ENCODE data around the gene UGT1A10.

DNA sequence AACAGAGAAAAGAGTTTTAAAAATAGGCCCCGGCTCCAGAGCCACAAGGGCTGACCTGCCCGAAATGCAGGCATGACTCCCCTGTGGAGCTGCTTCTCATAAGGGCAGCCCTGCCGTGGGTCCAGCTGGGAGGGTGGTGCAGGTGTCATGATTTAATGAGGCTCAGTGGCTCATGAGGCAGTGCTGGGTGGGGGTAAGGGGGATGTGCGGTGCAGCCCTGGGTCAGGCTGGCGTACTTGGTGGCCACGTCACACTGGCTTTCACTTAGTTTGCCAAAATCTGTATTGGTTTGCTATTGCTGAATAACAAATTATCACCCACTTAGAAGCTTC is 184.5 kb downstream of the UGT1A10 start:
- TF ChIP-seq, protein P1, sequence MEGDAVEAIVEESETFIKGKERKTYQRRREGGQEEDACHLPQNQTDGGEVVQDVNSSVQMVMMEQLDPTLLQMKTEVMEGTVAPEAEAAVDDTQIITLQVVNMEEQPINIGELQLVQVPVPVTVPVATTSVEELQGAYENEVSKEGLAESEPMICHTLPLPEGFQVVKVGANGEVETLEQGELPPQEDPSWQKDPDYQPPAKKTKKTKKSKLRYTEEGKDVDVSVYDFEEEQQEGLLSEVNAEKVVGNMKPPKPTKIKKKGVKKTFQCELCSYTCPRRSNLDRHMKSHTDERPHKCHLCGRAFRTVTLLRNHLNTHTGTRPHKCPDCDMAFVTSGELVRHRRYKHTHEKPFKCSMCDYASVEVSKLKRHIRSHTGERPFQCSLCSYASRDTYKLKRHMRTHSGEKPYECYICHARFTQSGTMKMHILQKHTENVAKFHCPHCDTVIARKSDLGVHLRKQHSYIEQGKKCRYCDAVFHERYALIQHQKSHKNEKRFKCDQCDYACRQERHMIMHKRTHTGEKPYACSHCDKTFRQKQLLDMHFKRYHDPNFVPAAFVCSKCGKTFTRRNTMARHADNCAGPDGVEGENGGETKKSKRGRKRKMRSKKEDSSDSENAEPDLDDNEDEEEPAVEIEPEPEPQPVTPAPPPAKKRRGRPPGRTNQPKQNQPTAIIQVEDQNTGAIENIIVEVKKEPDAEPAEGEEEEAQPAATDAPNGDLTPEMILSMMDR (IDR thresholded peaks at IDR 0.05; ENCODE audit: insufficient read depth, low read length) = no peak
- TF ChIP-seq, protein P2, sequence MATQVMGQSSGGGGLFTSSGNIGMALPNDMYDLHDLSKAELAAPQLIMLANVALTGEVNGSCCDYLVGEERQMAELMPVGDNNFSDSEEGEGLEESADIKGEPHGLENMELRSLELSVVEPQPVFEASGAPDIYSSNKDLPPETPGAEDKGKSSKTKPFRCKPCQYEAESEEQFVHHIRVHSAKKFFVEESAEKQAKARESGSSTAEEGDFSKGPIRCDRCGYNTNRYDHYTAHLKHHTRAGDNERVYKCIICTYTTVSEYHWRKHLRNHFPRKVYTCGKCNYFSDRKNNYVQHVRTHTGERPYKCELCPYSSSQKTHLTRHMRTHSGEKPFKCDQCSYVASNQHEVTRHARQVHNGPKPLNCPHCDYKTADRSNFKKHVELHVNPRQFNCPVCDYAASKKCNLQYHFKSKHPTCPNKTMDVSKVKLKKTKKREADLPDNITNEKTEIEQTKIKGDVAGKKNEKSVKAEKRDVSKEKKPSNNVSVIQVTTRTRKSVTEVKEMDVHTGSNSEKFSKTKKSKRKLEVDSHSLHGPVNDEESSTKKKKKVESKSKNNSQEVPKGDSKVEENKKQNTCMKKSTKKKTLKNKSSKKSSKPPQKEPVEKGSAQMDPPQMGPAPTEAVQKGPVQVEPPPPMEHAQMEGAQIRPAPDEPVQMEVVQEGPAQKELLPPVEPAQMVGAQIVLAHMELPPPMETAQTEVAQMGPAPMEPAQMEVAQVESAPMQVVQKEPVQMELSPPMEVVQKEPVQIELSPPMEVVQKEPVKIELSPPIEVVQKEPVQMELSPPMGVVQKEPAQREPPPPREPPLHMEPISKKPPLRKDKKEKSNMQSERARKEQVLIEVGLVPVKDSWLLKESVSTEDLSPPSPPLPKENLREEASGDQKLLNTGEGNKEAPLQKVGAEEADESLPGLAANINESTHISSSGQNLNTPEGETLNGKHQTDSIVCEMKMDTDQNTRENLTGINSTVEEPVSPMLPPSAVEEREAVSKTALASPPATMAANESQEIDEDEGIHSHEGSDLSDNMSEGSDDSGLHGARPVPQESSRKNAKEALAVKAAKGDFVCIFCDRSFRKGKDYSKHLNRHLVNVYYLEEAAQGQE (IDR thresholded peaks at IDR 0.05; ENCODE audit: insufficient replicate concordance, low read depth) = no peak
- TF ChIP-seq POLR2AphosphoS5 (IDR thresholded peaks at IDR 0.05; ENCODE audit: low read depth) (no peak), SPI1 (IDR thresholded peaks at IDR 0.05; ENCODE audit: borderline replicate concordance, low read depth) (no peak)

All from HL-60 (cell line).